Measurements from ENCODE around the gene CT55.
"Not testable (repeated sequence)": the region's sequence is repeated elsewhere in the genome, so short reads cannot be mapped to it uniquely, and the experiment has no call there.

CT55 gene

GRCh38 chrX:135170877-135171519 is at the start of gene CT55:
TSS of gene CT55 (minus strand) at chrX:135171398. CDS start at chrX:135171171, 227 bp downstream.
- H3K27me3 ChIP-seq (ENCODE audit: control insufficient read depth in 5 of 5, insufficient read depth in 4 of 5, low read length in 5 of 5) = peaks cover 0 to 8% (median 0%) of the 10 kb centered on the region in 5 donors
- no peak within 1 kb of the TSS for H3K4me3 ChIP-seq (ENCODE audit: low read depth in 1 of 5, low read length in 5 of 5)
- peaks cover 0 to 6% (median 0%) of the 10 kb centered on the region in 5 donors for H3K9me3 ChIP-seq (ENCODE audit: control insufficient read depth in 5 of 5, low read length in 5 of 5)
- no peak within 1 kb of the TSS for H3K9ac ChIP-seq (ENCODE audit: low read length in 5 of 5)
- H3K36me3 ChIP-seq (ENCODE audit: control insufficient read depth in 5 of 5, insufficient read depth in 5 of 5, low read length in 5 of 5) = no peaks in the 10 kb centered on the region
- no peak within 1 kb of the TSS for H3K27ac ChIP-seq (ENCODE audit: low read depth, low read length)
- no peaks in the 10 kb centered on the region for H3K4me1 ChIP-seq (ENCODE audit: control insufficient read depth in 5 of 5, insufficient read depth in 5 of 5, low read length in 5 of 5)

GRCh38 chrX:135213200-135213844 is 42.1 kb upstream of the CT55 start:
- no peaks in the 10 kb centered on the region for H3K9me3 ChIP-seq (ENCODE audit: control insufficient read depth in 5 of 5, low read length in 5 of 5)
- no peak overlapping the region for H3K9ac ChIP-seq (ENCODE audit: low read length in 5 of 5)
- peaks cover 0 to 7% (median 5%) of the 10 kb centered on the region in 5 donors for H3K27me3 ChIP-seq (ENCODE audit: control insufficient read depth in 5 of 5, insufficient read depth in 4 of 5, low read length in 5 of 5)
- H3K36me3 ChIP-seq (ENCODE audit: control insufficient read depth in 5 of 5, insufficient read depth in 5 of 5, low read length in 5 of 5) = no peaks in the 10 kb centered on the region
- no peak overlapping the region for H3K4me3 ChIP-seq (ENCODE audit: low read depth in 1 of 5, low read length in 5 of 5)
- no peaks in the 10 kb centered on the region for H3K4me1 ChIP-seq (ENCODE audit: control insufficient read depth in 5 of 5, insufficient read depth in 5 of 5, low read length in 5 of 5)
- no peak overlapping the region for H3K27ac ChIP-seq (ENCODE audit: low read depth, low read length)

- not testable (repeated sequence) for H3K27me3 ChIP-seq (ENCODE audit: control insufficient read depth in 5 of 5, insufficient read depth in 4 of 5, low read length in 5 of 5); H3K4me1 ChIP-seq (ENCODE audit: control insufficient read depth in 5 of 5, insufficient read depth in 5 of 5, low read length in 5 of 5)
These were observed 35.2 kb upstream of the CT55 start for GRCh38 chrX:135206427-135206826.

GRCh38 chrX:135200297-135200696 is 29.1 kb upstream of the CT55 start:
- H3K27me3 ChIP-seq (ENCODE audit: control insufficient read depth in 5 of 5, insufficient read depth in 4 of 5, low read length in 5 of 5) = peaks cover 0 to 12% (median 0%) of the 10 kb centered on the region in 5 donors
- H3K9me3 ChIP-seq (ENCODE audit: control insufficient read depth in 5 of 5, low read length in 5 of 5) = no peaks in the 10 kb centered on the region
- no peak overlapping the region for H3K27ac ChIP-seq (ENCODE audit: low read depth, low read length)
- H3K4me1 ChIP-seq (ENCODE audit: control insufficient read depth in 5 of 5, insufficient read depth in 5 of 5, low read length in 5 of 5) = no peaks in the 10 kb centered on the region
- no peak overlapping the region for H3K9ac ChIP-seq (ENCODE audit: low read length in 5 of 5)
- no peaks in the 10 kb centered on the region for H3K36me3 ChIP-seq (ENCODE audit: control insufficient read depth in 5 of 5, insufficient read depth in 5 of 5, low read length in 5 of 5)
- H3K4me3 ChIP-seq (ENCODE audit: low read depth in 1 of 5, low read length in 5 of 5) = no peak overlapping the region

More at GRCh38 chrX:135206427-135206826, 35.2 kb upstream of the CT55 start:
- H3K27ac ChIP-seq (ENCODE audit: low read depth, low read length); H3K36me3 ChIP-seq (ENCODE audit: control insufficient read depth in 5 of 5, insufficient read depth in 5 of 5, low read length in 5 of 5); H3K4me3 ChIP-seq (ENCODE audit: low read depth in 1 of 5, low read length in 5 of 5); H3K9ac ChIP-seq (ENCODE audit: low read length in 5 of 5); H3K9me3 ChIP-seq (ENCODE audit: control insufficient read depth in 5 of 5, low read length in 5 of 5): not testable (repeated sequence)

GRCh38 chrX:135194684-135195083 is 23.5 kb upstream of the CT55 start:
- Histone ChIP-seq H3K9me3 (ENCODE audit: control insufficient read depth in 5 of 5, low read length in 5 of 5) (no peaks in the 10 kb centered on the region), H3K4me1 (ENCODE audit: control insufficient read depth in 5 of 5, insufficient read depth in 5 of 5, low read length in 5 of 5) (no peaks in the 10 kb centered on the region), H3K27me3 (ENCODE audit: control insufficient read depth in 5 of 5, insufficient read depth in 4 of 5, low read length in 5 of 5) (peaks cover 0 to 11% (median 3%) of the 10 kb centered on the region in 5 donors), H3K27ac (ENCODE audit: low read depth, low read length) (no peak overlapping the region), H3K4me3 (ENCODE audit: low read depth in 1 of 5, low read length in 5 of 5) (no peak overlapping the region), H3K9ac (ENCODE audit: low read length in 5 of 5) (no peak overlapping the region), H3K36me3 (ENCODE audit: control insufficient read depth in 5 of 5, insufficient read depth in 5 of 5, low read length in 5 of 5) (no peaks in the 10 kb centered on the region)

- Histone ChIP-seq H3K27me3 (ENCODE audit: control insufficient read depth in 5 of 5, insufficient read depth in 4 of 5, low read length in 5 of 5) (peaks cover 0 to 11% (median 3%) of the 10 kb centered on the region in 5 donors), H3K4me1 (ENCODE audit: control insufficient read depth in 5 of 5, insufficient read depth in 5 of 5, low read length in 5 of 5) (no peaks in the 10 kb centered on the region), H3K9ac (ENCODE audit: low read length in 5 of 5) (no peak overlapping the region), H3K27ac (ENCODE audit: low read depth, low read length) (no peak overlapping the region), H3K4me3 (ENCODE audit: low read depth in 1 of 5, low read length in 5 of 5) (no peak overlapping the region), H3K9me3 (ENCODE audit: control insufficient read depth in 5 of 5, low read length in 5 of 5) (no peaks in the 10 kb centered on the region), H3K36me3 (ENCODE audit: control insufficient read depth in 5 of 5, insufficient read depth in 5 of 5, low read length in 5 of 5) (no peaks in the 10 kb centered on the region)
These were observed 22.5 kb upstream of the CT55 start for GRCh38 chrX:135193740-135194139.

- Histone ChIP-seq H3K27ac (ENCODE audit: low read depth, low read length) (no peak overlapping the region), H3K4me3 (ENCODE audit: low read depth in 1 of 5, low read length in 5 of 5) (no peak overlapping the region), H3K27me3 (ENCODE audit: control insufficient read depth in 5 of 5, insufficient read depth in 4 of 5, low read length in 5 of 5) (peaks cover 0 to 10% (median 3%) of the 10 kb centered on the region in 5 donors), H3K36me3 (ENCODE audit: control insufficient read depth in 5 of 5, insufficient read depth in 5 of 5, low read length in 5 of 5) (no peaks in the 10 kb centered on the region), H3K4me1 (ENCODE audit: control insufficient read depth in 5 of 5, insufficient read depth in 5 of 5, low read length in 5 of 5) (no peaks in the 10 kb centered on the region), H3K9ac (ENCODE audit: low read length in 5 of 5) (no peak overlapping the region), H3K9me3 (ENCODE audit: control insufficient read depth in 5 of 5, low read length in 5 of 5) (no peaks in the 10 kb centered on the region)
These were observed 20.6 kb upstream of the CT55 start for GRCh38 chrX:135191838-135192237.

GRCh38 chrX:135185795-135186443 is 14.7 kb upstream of the CT55 start:
- Histone ChIP-seq H3K4me3 (ENCODE audit: low read depth in 1 of 5, low read length in 5 of 5) (no peak overlapping the region), H3K27me3 (ENCODE audit: control insufficient read depth in 5 of 5, insufficient read depth in 4 of 5, low read length in 5 of 5) (peaks cover 0 to 15% (median 4%) of the 10 kb centered on the region in 5 donors), H3K4me1 (ENCODE audit: control insufficient read depth in 5 of 5, insufficient read depth in 5 of 5, low read length in 5 of 5) (no peaks in the 10 kb centered on the region), H3K9me3 (ENCODE audit: control insufficient read depth in 5 of 5, low read length in 5 of 5) (no peaks in the 10 kb centered on the region), H3K27ac (ENCODE audit: low read depth, low read length) (no peak overlapping the region), H3K9ac (ENCODE audit: low read length in 5 of 5) (no peak overlapping the region), H3K36me3 (ENCODE audit: control insufficient read depth in 5 of 5, insufficient read depth in 5 of 5, low read length in 5 of 5) (no peaks in the 10 kb centered on the region)

GRCh38 chrX:135178636-135179035 is 7.4 kb upstream of the CT55 start:
- no peaks in the 10 kb centered on the region for H3K4me1 ChIP-seq (ENCODE audit: control insufficient read depth in 5 of 5, insufficient read depth in 5 of 5, low read length in 5 of 5)
- no peak overlapping the region for H3K27ac ChIP-seq (ENCODE audit: low read depth, low read length)
- no peaks in the 10 kb centered on the region for H3K9me3 ChIP-seq (ENCODE audit: control insufficient read depth in 5 of 5, low read length in 5 of 5)
- peaks cover 0 to 11% (median 4%) of the 10 kb centered on the region in 5 donors for H3K27me3 ChIP-seq (ENCODE audit: control insufficient read depth in 5 of 5, insufficient read depth in 4 of 5, low read length in 5 of 5)
- H3K9ac ChIP-seq (ENCODE audit: low read length in 5 of 5) = no peak overlapping the region
- no peaks in the 10 kb centered on the region for H3K36me3 ChIP-seq (ENCODE audit: control insufficient read depth in 5 of 5, insufficient read depth in 5 of 5, low read length in 5 of 5)
- no peak overlapping the region for H3K4me3 ChIP-seq (ENCODE audit: low read depth in 1 of 5, low read length in 5 of 5)

GRCh38 chrX:135170468-135170867 is 730 bp downstream of the CT55 start:
- no peak overlapping the region for H3K9ac ChIP-seq (ENCODE audit: low read length in 5 of 5)
- no peaks in the 10 kb centered on the region for H3K36me3 ChIP-seq (ENCODE audit: control insufficient read depth in 5 of 5, insufficient read depth in 5 of 5, low read length in 5 of 5)
- H3K27me3 ChIP-seq (ENCODE audit: control insufficient read depth in 5 of 5, insufficient read depth in 4 of 5, low read length in 5 of 5) = peaks cover 0 to 8% (median 0%) of the 10 kb centered on the region in 5 donors
- H3K9me3 ChIP-seq (ENCODE audit: control insufficient read depth in 5 of 5, low read length in 5 of 5) = peaks cover 0 to 6% (median 0%) of the 10 kb centered on the region in 5 donors
- no peaks in the 10 kb centered on the region for H3K4me1 ChIP-seq (ENCODE audit: control insufficient read depth in 5 of 5, insufficient read depth in 5 of 5, low read length in 5 of 5)
- H3K27ac ChIP-seq (ENCODE audit: low read depth, low read length) = no peak overlapping the region
- no peak overlapping the region for H3K4me3 ChIP-seq (ENCODE audit: low read depth in 1 of 5, low read length in 5 of 5)
